AG10803 (cell line): ENCODE results near the gene OSBPL10.
A peak's percentile ranks its signal among the peaks of the same experiment; 100 is the strongest.

Experiments used
- DNase-seq: peaks from one replicate; pipeline ENCODE4 v3.0.0; 2010; ENCODE audit warnings: low read depth
- H3K4me3 ChIP-seq: 2 replicates; pipeline ENCODE4 v1.5.1; 2011; ENCODE audit warnings: mild to moderate bottlenecking, low read length, control low read depth
- TF ChIP-seq, protein P1 (sequence below): conservative IDR thresholded peaks from 2 replicates; pipeline ENCODE4 v1.5.1; 2011; ENCODE audit warnings: mild to moderate bottlenecking, low read length, control low read depth, inconsistent platforms

The OSBPL10 gene

DNA sequence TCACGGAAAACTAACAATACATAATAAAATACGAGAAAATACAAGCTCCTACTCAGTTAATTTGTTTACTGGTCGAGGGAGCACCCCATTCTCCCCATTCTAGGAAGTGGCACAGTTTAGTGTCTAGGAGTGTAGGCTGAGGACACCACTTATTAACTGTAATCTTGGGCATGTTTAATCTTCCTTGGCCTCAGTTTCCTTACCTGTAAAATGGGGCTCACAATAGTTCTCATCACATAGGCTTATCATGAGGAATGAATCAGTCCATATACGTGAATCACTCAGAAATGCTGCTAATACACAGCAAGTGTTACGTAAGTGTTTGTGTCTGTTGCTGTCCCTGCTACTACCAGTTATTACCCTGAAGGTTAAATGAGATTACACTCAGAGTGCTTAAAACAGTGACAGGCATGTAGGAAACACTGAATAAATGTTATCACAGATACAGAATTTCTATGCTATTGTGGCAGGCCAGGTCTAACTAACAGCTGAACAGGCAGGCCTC, 210.2 kb downstream of the OSBPL10 start:
- peak; percentile 20 for DNase-seq
- H3K4me3 ChIP-seq: no peak overlapping the region
- TF ChIP-seq, protein P1, sequence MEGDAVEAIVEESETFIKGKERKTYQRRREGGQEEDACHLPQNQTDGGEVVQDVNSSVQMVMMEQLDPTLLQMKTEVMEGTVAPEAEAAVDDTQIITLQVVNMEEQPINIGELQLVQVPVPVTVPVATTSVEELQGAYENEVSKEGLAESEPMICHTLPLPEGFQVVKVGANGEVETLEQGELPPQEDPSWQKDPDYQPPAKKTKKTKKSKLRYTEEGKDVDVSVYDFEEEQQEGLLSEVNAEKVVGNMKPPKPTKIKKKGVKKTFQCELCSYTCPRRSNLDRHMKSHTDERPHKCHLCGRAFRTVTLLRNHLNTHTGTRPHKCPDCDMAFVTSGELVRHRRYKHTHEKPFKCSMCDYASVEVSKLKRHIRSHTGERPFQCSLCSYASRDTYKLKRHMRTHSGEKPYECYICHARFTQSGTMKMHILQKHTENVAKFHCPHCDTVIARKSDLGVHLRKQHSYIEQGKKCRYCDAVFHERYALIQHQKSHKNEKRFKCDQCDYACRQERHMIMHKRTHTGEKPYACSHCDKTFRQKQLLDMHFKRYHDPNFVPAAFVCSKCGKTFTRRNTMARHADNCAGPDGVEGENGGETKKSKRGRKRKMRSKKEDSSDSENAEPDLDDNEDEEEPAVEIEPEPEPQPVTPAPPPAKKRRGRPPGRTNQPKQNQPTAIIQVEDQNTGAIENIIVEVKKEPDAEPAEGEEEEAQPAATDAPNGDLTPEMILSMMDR: no peak

DNA sequence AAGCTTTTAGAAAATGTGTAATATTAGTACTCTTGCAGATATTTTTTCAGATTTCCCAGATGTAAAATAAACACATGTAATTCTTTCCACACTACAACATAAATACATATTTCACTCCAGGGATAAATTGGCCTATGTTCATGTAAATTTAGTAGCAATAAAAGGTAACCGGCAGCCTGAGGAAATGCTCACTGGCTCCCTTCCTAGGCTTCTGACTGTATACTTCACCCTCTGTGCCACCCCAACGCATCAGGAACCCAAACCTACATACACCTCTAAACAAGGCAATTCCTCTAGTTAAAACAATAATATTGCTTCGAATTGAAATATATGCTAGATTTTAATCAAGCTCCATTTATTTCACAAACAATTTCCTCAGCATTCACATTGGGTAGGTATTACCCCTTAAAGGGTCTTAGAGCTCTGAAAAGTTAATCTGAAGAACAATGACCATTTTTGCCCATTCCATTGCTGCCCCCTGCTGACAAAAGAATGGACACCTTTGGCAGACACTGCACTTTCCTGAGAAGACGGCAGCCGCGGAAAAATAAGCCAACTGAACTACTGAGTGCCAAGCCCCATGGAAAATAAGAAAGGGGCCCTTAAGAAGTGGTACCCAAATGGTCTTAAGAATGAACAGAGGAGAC, 212.5 kb downstream of the OSBPL10 start:
- peak; percentile 56 for DNase-seq
- TF ChIP-seq, protein P1: peak; percentile 75
- no peak overlapping the region for H3K4me3 ChIP-seq

DNA sequence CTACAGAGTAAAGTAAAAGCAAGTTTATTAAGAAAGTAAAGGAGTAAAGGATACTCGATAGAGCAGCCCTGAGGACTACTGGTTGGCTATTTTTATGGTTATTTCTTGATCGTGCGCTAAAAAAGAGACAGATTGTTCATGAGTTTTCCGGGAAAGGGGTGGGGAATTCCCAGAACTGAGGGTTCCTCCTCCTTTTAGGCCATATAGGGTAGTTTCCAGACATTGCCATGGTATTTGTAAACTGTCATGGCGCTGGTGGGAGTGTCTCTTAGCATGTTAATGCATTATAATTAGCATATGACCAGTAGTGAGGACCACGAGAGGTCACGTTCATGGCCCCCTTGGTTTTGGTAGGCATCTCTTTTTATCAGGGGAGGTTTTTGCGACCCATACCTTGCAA, 213.1 kb downstream of the OSBPL10 start:
- no peak overlapping the region for H3K4me3 ChIP-seq

DNA sequence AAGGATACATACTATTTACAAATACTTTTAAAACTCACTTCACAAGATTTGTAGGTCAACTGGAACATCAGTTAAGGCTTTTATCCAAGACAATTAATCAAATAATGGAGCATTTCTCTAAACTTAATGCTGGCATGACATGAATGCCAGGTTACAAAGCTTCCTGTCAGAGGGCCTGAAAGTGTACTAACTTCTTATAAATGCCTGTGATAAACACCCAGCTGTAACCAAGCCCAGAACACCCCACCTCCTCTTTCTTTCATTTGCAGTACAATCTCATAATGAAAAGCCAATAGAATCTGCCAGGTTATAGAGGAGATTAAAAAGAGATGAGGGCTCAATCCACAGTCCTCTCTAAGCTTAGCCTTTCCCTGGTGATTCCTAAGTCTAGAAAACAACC, 214.4 kb downstream of the OSBPL10 start:
- H3K4me3 ChIP-seq: no peak overlapping the region
- no peak for DNase-seq
- TF ChIP-seq, protein P1: no peak

More for the DNA sequence above, 213.1 kb downstream of the OSBPL10 start:
- no peak for DNase-seq
- TF ChIP-seq, protein P1: no peak

DNA sequence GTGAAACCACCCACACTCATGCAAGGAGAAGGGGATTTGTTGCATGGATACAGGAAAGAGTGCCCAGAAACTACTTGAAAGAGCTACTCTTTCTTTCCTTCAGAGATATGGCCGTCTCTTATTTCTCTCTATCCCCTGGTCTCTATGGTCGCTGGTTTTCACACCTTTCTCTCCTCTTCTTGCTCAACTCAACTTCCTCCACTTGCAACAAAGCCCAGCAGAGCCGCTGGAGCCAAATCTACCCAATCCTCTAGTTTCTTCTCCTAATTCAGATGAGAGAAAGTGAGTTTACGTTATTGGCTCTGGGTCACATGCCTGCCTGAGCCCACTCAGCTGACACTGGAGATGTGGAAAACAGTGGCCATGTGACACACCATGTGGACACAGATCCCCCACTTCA, 215.2 kb downstream of the OSBPL10 start:
- no peak for DNase-seq
- H3K4me3 ChIP-seq: no peak overlapping the region
- TF ChIP-seq, protein P1: no peak

DNA sequence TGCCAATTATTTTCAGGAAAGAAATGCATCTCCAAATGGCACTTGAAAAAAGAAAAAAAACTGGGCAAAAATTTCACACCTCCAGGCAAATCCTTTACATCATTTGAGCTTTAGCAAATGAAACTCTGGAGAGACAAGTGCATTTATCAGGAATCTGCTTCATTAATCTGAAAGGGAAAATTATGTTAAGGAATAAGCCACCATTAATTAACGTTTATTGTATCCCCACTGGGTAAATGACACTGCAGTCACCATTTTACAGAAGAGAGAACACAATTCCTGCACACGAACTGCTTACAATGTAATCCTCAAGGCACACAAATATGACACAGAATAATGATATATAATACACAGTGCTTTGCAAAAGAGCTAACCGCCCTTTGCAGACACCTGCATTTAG, 217.3 kb downstream of the OSBPL10 start:
- H3K4me3 ChIP-seq: no peak overlapping the region
- no peak for DNase-seq
- TF ChIP-seq, protein P1: no peak

DNA sequence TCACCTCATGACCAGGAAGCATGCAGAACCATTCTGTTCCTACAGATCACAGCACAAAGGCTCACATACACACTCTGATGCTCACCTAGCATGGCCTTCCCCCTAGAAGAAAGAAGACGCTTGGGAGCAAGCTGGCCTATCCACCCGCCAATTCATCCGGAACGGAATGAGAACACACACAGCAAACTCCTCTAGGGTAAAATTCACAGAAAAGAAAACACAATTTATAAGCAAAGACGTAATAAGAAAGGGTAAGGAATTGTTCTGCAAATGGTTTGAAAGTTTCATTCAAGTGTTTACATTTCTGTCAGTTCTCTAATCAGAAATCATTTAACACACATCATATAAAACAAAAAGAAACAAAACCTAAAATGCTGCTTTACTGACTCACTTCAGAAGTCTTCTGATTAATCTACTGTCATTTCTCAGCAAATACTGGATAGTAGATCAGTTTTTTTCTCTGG, 218.1 kb downstream of the OSBPL10 start:
- no peak for DNase-seq
- TF ChIP-seq, protein P1: no peak
- H3K4me3 ChIP-seq: no peak overlapping the region
